ENCODE measurements around the gene PRIMPOL. TPM values are rescaled to one million over a fixed set of nuclear protein-coding genes. Genes with fewer than 3 reads are reported as not detected.

PRIMPOL gene
- total RNA-seq, 4 donors from 2014 or later = 13.4 to 22.8 (median 16.6) TPM

DNA sequence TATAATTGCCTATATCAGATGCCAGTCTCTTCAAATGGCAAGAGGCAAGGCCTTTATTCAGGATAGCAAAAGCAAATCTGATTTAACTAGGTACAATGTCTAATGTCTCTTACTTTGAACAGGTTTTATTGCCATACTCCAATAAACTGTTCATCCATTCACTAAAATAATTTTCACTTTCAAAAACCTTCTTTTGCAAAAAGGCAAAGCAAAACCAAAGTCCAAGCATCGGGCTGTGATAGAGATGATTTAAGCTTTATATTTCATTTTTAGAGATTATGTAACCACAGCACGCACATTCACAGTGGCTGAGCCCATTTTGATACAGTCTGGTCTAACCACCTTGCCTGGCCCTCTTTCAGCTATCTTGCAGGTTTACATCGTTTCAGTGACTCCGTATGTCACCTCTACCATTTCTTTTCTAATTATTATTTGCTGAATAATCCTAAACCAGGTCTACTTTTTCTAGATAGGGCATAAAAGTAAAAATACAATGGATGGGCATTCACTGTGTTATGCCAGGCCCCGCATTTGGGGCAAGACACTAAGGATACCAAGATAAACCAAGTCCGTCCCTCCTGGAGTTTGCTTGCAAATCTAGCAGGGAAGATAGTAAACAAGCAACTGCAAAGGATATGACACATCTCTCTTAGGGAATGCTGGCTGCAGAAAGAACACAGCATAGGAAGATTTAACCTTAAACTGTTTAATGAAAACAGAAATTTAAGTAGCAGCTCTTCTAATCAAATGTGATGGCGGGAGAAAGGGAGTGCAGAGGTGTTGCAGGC is 2.1 kb upstream of the PRIMPOL start:
- 67% methylated on average over 7 of the region's 7 CpGs for whole genome bisulfite sequencing
- no peak for DNase-seq (ENCODE audit: extremely low spot score)
- Histone ChIP-seq H3K27ac (replicated peaks in 1 of 4) (peak overlapping the region; percentile 96 to 100 (median 98)), H3K27me3 (no peaks in the 10 kb centered on the region), H3K9me3 (no peaks in the 10 kb centered on the region), H3K4me1 (peaks cover 49 to 61% (median 53%) of the 10 kb centered on the region in 4 donors), H3K36me3 (peaks cover 0 to 11% (median 0%) of the 10 kb centered on the region in 4 donors), H3K4me3 (peak overlapping the region; percentile 79 to 99 (median 88))
- intact Hi-C loops (cut with DNase I) = loop anchor here (5.0 to 10.0 kb wide), 3 partner anchors 110 to 385 kb away; partner anchors contain the start of gene IRF2
- no peak for TF ChIP-seq EP300 (IDR thresholded peaks at IDR 0.05)
- no peak for TF ChIP-seq POLR2A (IDR thresholded peaks at IDR 0.05; ENCODE audit: low read depth)
- TF ChIP-seq, protein P1, sequence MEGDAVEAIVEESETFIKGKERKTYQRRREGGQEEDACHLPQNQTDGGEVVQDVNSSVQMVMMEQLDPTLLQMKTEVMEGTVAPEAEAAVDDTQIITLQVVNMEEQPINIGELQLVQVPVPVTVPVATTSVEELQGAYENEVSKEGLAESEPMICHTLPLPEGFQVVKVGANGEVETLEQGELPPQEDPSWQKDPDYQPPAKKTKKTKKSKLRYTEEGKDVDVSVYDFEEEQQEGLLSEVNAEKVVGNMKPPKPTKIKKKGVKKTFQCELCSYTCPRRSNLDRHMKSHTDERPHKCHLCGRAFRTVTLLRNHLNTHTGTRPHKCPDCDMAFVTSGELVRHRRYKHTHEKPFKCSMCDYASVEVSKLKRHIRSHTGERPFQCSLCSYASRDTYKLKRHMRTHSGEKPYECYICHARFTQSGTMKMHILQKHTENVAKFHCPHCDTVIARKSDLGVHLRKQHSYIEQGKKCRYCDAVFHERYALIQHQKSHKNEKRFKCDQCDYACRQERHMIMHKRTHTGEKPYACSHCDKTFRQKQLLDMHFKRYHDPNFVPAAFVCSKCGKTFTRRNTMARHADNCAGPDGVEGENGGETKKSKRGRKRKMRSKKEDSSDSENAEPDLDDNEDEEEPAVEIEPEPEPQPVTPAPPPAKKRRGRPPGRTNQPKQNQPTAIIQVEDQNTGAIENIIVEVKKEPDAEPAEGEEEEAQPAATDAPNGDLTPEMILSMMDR (IDR thresholded peaks at IDR 0.05) = no peak
- no peak for TF ChIP-seq POLR2AphosphoS5 (IDR thresholded peaks at IDR 0.05)

GRCh38 chr4:184648054-184648312 is 1.6 kb upstream of the PRIMPOL start:
- intact Hi-C loops (cut with DNase I) = loop anchor here (5.0 to 10.0 kb wide), 3 partner anchors 111 to 386 kb away; partner anchors contain the start of gene IRF2
- 4% methylated on average over 6 of the region's 6 CpGs for WGBS
- TF ChIP-seq POLR2A (IDR thresholded peaks at IDR 0.05; ENCODE audit: low read depth) (no peak), EP300 (IDR thresholded peaks at IDR 0.05) (no peak), POLR2AphosphoS5 (IDR thresholded peaks at IDR 0.05) (no peak)
- TF ChIP-seq, protein P1 (IDR thresholded peaks at IDR 0.05) = no peak
- no peak for DNase-seq (ENCODE audit: extremely low spot score)
- H3K4me3 ChIP-seq = peak overlapping the region; percentile 79 to 99 (median 88)
- H3K27me3 ChIP-seq = no peaks in the 10 kb centered on the region
- H3K36me3 ChIP-seq = peaks cover 0 to 9% (median 0%) of the 10 kb centered on the region in 4 donors
- peaks cover 49 to 57% (median 53%) of the 10 kb centered on the region in 4 donors for H3K4me1 ChIP-seq
- peak overlapping the region; percentile 96 to 100 (median 98) for H3K27ac ChIP-seq (replicated peaks in 1 of 4)
- no peaks in the 10 kb centered on the region for H3K9me3 ChIP-seq

DNA sequence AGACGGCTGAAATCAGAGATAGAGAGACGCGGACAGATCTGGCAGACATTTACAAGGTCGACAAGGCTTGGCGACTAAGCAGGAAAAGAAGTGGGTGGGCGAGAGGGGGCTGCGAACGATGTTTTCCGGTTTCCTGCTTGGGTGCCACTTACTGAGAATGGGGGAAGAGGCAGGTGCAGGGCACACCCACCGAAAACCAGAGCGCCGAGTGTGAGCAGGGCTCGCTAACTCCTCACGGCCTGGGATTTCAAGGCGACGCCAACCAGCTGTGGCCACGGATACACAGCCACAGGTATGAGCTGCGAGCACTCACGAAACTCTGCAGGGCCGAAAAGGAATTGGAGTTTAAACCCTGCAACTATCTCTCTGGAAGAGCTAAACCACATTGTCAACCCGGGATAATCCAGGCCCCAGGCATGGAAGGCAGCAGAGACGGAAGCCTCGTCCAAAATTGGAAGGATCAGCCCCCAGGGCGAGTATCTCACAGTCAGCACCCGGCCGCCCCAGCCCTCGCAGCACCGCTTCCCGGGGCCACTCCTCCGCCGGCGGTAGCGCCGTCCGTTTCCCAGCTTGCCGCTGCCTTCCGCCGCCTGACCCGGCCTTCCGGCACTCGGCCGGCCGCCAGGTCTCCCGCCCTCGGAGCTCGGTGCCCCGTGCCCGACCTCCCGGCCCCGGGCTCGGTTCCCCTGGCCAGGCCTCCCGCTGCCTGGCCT is 1.1 kb upstream of the PRIMPOL start:
- no peaks in the 10 kb centered on the region for H3K9me3 ChIP-seq
- under 1% methylated on average over 26 of the region's 52 CpGs for WGBS
- TF ChIP-seq POLR2AphosphoS5 (IDR thresholded peaks at IDR 0.05) = peak in 1 of 2 donors; percentile 48
- TF ChIP-seq, protein P1 (IDR thresholded peaks at IDR 0.05) = no peak
- TF ChIP-seq POLR2A (IDR thresholded peaks at IDR 0.05; ENCODE audit: low read depth) = no peak
- DNase-seq (ENCODE audit: extremely low spot score) = peak; percentile 92
- H3K4me3 ChIP-seq = peak overlapping the region; percentile 79 to 99 (median 88)
- peaks cover 49 to 57% (median 51%) of the 10 kb centered on the region in 4 donors for H3K4me1 ChIP-seq
- H3K27ac ChIP-seq (replicated peaks in 1 of 4) = peak overlapping the region; percentile 96 to 100 (median 98)
- peaks cover 0 to 9% (median 0%) of the 10 kb centered on the region in 4 donors for H3K36me3 ChIP-seq
- intact Hi-C loops (cut with DNase I) = loop anchor here (5.0 to 10.0 kb wide), 3 partner anchors 111 to 386 kb away; partner anchors contain the start of gene IRF2
- no peaks in the 10 kb centered on the region for H3K27me3 ChIP-seq

GRCh38 chr4:184649971-184650855 is 675 bp downstream of the PRIMPOL start:
- peaks cover 35 to 48% (median 45%) of the 10 kb centered on the region in 4 donors for H3K4me1 ChIP-seq
- H3K27ac ChIP-seq (replicated peaks in 1 of 4) = peak overlapping the region; percentile 96 to 100 (median 98)
- no peaks in the 10 kb centered on the region for H3K27me3 ChIP-seq
- TF ChIP-seq, protein P1 (IDR thresholded peaks at IDR 0.05) = no peak
- TF ChIP-seq POLR2A (IDR thresholded peaks at IDR 0.05; ENCODE audit: low read depth) (no peak), EP300 (IDR thresholded peaks at IDR 0.05) (no peak), POLR2AphosphoS5 (IDR thresholded peaks at IDR 0.05) (no peak)
- peaks cover 0 to 15% (median 0%) of the 10 kb centered on the region in 4 donors for H3K36me3 ChIP-seq
- 37% methylated on average over 17 of the region's 21 CpGs for WGBS
- H3K4me3 ChIP-seq = peak overlapping the region; percentile 79 to 99 (median 88)
- H3K9me3 ChIP-seq = no peaks in the 10 kb centered on the region
- intact Hi-C loops (cut with DNase I) = loop anchor here (5.0 to 10.0 kb wide), 5 partner anchors 82 to 388 kb away; partner anchors contain the start of genes ACSL1, CENPU and IRF2
- no peak for DNase-seq (ENCODE audit: extremely low spot score)

All from esophagus muscularis mucosa (tissue), 4 donors.